GM13977 (cell line): ENCODE data around the gene IZUMO4.

ENCODE experiments used
- DNase-seq: peaks from one replicate; pipeline ENCODE4 v3.0.0; 2012; ENCODE audit warnings: low spot score
- in situ Hi-C: fragments of 300-500 bp; cut with MboI; formaldehyde crosslinking; loops from one replicate; pipeline ENCODE4 v1.12.0; 2022; ENCODE audit warnings: low sequenced_read_pairs, low pct_unique_long_range_greater_than_20kb, mixed read lengths, inconsistent platforms; ENCODE audit not compliant: unreplicated experiment
- TF ChIP-seq, protein P1 (sequence below): IDR thresholded peaks from 2 replicates; pipeline ENCODE4 v1.5.1; 2012; ENCODE audit warnings: mild to moderate bottlenecking, control low read depth; ENCODE audit not compliant: insufficient read depth; ENCODE audit errors: extremely low read depth, missing control alignments

The IZUMO4 gene

DNA sequence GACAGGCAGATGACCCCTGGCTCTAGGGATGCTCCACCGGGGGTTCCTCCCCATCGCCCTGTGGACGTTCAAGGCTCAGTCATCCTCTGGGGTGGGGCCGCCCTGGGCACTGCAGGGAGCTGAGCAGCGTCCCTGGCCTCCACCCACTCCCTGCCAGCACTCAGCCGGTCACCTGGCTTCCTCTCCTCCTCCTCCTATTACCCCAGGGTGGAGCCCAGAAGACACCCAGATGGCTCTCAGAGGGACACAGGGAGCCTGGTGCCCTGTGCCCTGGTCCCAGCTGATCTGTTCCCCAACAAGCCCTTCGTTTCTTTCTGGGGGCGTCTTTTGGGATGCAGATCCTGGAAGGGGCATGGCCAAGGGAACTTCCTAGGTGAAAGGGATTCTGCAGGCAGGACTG, 42.0 kb upstream of the IZUMO4 start:
- in situ Hi-C loops, result no loop called here
- no peak for DNase-seq
- TF ChIP-seq, protein P1, sequence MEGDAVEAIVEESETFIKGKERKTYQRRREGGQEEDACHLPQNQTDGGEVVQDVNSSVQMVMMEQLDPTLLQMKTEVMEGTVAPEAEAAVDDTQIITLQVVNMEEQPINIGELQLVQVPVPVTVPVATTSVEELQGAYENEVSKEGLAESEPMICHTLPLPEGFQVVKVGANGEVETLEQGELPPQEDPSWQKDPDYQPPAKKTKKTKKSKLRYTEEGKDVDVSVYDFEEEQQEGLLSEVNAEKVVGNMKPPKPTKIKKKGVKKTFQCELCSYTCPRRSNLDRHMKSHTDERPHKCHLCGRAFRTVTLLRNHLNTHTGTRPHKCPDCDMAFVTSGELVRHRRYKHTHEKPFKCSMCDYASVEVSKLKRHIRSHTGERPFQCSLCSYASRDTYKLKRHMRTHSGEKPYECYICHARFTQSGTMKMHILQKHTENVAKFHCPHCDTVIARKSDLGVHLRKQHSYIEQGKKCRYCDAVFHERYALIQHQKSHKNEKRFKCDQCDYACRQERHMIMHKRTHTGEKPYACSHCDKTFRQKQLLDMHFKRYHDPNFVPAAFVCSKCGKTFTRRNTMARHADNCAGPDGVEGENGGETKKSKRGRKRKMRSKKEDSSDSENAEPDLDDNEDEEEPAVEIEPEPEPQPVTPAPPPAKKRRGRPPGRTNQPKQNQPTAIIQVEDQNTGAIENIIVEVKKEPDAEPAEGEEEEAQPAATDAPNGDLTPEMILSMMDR, result no peak

DNA sequence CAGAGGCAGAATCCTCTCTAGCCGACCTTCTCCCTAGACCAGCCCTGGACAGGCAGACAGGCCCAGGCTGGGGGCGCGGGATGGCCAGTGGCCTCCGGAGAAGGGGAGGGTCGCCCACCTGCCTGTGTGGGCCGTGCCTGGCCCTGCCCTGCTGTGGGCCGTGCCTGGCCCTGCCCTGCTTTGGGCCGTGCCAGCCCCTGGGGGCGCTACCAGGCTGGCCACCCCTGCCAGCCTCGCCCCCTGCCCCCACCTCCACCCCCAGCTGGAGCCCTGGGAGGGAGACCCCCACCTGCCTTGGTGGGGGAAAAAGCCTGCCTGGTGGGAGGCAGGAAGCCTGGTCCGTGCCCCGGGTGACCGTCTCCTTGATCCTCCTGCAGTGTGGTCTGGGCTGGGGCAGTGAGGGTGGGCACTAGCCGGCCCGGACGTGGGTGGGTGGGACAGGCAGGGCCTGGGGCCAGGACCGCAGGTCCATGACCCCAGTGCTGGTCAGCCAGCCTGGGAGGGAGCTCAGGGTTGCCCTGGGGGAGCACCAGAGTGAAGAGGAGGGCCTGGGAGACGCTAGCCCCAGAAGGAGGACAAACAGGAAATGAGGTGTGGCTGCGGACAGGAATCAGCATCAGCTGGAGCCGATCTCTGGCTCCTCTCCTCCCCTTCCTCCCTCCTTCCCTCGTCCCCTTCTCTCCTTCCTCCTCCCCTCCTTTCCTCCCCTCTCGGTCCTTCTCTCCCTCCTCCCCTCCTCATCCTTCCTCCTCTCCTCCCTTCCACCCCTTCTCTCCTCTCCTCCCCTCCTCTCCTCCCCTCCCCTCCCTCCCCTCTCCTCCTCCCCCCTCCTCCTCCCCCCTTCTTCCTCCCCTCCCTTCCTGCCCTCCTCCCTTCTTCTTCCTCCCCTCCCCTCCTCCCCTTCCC, 40.5 kb upstream of the IZUMO4 start:
- in situ Hi-C loops, result no loop called here
- no peak for DNase-seq
- TF ChIP-seq, protein P1, result no peak

DNA sequence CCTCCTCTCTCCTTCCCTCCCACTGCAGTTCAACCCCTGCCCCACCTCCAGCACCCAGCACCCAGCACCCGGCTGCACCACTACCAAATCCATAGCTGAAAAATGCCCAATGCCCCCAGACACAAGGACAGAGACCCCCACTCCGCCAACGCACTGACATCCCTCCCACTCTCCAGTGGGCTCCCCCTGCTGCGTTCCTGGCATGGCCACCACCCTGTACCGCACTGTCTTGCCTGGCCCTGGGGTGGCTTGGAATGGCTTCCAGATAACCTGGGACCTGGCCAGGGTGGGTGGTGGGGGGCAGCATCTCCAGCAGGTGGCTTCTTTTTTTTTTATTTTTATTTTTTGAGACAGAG, 39.9 kb upstream of the IZUMO4 start:
- no peak for DNase-seq
- TF ChIP-seq, protein P1, result no peak
- in situ Hi-C loops, result no loop called here

DNA sequence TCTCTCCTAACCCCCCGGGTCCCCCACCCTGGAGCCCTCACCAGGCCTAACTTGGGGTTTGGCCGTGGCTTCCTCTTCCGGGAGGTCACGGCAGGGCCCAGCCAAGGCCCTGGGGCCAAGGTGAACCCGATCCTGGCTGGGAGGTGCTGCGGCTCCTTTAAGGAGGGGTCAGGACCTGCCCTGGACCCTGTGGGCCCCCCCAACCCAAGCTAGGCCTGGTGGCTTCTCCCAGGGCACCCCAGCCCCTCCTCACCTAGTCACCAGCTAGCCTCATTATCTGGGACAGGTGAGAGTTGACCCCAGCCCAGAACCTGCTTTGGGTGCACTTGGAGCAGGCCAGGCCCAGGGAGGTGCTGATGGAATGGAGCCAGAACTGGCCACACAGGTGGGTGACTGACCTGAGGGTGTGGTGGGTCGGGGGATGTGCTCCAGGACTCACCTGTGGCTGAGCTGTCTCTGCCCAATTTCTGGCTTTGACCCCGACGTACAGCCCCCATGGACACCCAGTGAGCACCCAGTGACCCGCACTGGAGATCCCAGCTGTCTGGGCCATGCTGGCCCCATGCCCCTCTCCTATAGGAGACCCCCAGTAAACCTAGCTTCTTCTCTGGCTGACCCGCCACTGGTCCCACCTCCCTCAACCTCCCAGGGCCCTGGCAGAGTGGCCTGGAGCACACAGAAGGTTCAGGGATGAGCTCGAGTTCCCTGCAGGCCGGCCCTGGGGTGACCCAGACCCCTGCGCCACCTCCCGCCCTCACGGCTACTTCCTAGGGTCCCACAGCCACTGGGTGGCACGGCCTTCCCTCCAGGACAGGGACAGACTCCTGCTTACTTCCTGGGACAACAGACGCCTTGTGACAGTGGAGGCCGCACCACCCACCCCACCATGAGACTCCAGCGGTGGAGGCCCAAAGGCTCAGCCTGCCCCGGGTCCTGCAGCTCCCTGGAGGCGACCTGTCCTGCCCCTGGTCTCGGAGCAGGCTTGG, 38.9 kb upstream of the IZUMO4 start:
- in situ Hi-C loops, result no loop called here
- TF ChIP-seq, protein P1, result no peak
- DNase-seq, result no peak

DNA sequence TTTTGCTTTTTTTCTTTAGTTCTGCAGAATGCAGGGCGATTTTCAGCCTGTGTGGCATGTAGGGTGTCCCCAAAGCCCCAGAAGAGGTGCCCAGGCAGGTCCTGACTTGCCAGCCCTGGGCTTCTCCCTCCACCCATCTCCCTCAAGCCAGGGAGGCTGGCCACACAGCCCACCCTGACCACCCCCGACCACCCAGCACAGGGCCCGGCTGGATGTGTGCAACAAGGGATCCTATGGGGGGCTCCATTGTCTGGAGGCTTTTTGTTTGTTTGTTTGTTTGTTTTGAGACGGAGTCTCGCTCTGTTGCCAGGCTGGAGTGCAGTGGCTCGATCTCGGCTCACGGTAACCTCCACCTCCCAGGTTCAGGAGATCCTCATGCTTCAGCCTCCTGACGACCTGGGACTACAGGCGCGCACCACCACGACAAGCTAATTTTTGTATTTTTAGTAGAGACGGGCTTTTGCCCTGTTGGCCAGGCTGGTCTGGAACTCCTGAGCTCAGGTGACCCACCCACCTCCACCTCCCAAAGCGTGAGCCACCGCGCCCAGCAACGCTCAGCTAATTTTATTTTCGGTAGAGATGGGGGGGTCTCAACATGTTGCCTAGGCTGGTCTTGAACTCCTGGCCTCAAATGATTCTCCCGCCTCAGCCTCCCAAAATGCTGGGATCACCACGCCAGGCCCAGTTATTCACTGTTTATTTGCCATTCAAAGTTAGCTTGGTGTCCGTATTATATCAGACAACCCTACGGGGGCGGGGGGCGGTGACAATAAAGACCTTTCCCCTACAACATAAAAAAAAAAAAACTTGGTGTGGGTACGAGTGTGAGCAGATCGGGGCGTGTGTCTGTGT, 37.9 kb upstream of the IZUMO4 start:
- in situ Hi-C loops, result no loop called here
- DNase-seq, result no peak
- TF ChIP-seq, protein P1, result no peak
